ENCODE data around the gene ZFHX2. TPM values are rescaled to one million over a fixed set of nuclear protein-coding genes. Genes with fewer than 3 reads are reported as not detected.

ZFHX2 gene
- total and polyA plus RNA-seq, 5 experiments from 2014 or later = 0.02 to 1.0 (median 0.23) TPM

DNA sequence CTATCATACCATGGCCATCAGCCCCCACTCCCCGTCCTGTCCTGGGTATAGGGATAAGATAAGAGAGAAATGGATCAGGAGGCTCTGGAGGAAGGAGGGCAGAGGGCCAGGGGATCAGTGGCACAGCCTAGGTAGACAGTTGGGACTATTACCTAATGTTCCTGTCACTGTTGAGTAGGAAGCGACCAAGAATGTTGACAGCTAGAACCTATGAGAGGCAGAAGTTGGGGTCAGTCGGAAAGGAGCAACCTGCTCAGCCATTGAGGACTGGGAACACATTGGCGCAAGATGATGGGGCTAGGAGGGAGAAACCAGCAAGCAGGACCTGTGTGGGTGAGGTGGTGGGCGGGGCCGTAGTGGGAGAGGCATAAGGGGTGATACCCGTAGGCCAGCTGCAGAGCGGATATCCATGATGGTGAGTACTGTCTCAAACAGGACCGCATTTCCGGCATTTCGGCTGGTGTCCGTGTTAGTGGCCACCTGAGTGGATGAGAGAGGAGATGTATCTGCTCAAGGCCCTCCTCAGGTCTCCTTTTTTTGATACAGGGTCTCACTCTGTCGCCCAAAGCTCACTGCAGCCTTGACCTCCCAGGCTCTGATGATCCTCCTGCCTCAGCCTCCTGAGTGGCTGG, 12.7 kb upstream of the ZFHX2 start:
- POLR2A ChIA-PET = no interaction called here
- peaks cover 24 to 62% (median 48%) of the 10 kb centered on the region in 4 donors for H3K4me1 Mint-ChIP-seq
- peaks cover 0 to 1% (median 0%) of the 10 kb centered on the region in 9 donors for H3K9me3 Mint-ChIP-seq
- H3K4me3 Mint-ChIP-seq = peak overlapping the region in 3 of 10 donors; percentile 40 to 69 (median 57)
- ATAC-seq (no peak), DNase-seq (no peak)
- no peaks in the 10 kb centered on the region for H3K27me3 Mint-ChIP-seq
- peaks cover 0 to 48% (median 8%) of the 10 kb centered on the region in 3 donors for H3K36me3 Mint-ChIP-seq
- peak overlapping the region in 6 of 10 donors; percentile 37 to 70 (median 64) for H3K27ac Mint-ChIP-seq

GRCh38 chr14:23563473-23564180, 12.1 kb upstream of the ZFHX2 start:
- H3K27ac Mint-ChIP-seq = peak overlapping the region in 4 of 10 donors; percentile 35 to 83 (median 75)
- H3K4me1 Mint-ChIP-seq = peaks cover 20 to 62% (median 44%) of the 10 kb centered on the region in 4 donors
- DNase-seq (no peak), ATAC-seq (no peak)
- H3K4me3 Mint-ChIP-seq = peak overlapping the region in 1 of 10 donors; percentile 69
- POLR2A ChIA-PET = no interaction called here
- peaks cover 0 to 1% (median 0%) of the 10 kb centered on the region in 9 donors for H3K9me3 Mint-ChIP-seq
- no peaks in the 10 kb centered on the region for H3K27me3 Mint-ChIP-seq
- peaks cover 0 to 53% (median 8%) of the 10 kb centered on the region in 3 donors for H3K36me3 Mint-ChIP-seq

DNA sequence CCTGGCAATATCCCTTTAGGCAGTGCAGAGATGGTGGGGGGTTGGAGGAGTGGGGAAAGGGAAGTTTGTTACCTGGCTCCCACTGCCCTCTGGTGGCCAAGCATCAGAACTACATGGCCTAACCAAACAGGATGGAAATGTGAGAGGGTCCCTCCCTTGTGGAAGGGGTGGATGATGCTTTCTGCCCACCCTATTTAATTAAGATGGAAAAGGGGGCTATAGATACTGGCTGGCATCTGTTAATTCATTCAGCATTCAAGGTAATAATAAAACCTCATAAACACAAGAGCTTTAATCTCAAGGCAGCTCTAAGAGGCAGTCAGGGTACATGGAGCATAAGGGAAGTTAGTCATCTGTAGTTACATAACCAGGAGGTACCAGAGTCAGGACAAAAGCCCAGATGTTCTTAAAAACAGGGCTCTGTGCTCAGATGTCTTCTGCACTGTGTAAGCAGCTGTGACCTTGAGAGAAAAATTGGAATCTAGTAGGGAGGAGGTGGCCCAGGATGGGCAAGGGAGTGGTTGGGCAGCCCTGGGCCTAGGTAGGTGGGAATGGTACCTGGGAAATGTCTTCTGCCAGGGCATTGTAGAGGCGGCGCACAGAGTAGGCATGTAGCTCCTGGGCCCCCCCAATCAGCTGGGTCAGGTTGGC, 11.4 kb upstream of the ZFHX2 start:
- Mint-ChIP-seq H3K27me3 (no peaks in the 10 kb centered on the region), H3K36me3 (peaks cover 0 to 53% (median 8%) of the 10 kb centered on the region in 3 donors), H3K4me3 (peak overlapping the region in 1 of 10 donors; percentile 38), H3K4me1 (peaks cover 19 to 62% (median 41%) of the 10 kb centered on the region in 4 donors), H3K9me3 (peaks cover 0 to 1% (median 0%) of the 10 kb centered on the region in 9 donors), H3K27ac (peak overlapping the region in 9 of 10 donors; percentile 51 to 83 (median 68))
- DNase-seq = peak; percentile 38 to 77 (median 56)
- POLR2A ChIA-PET = no interaction called here
- ATAC-seq = no peak

- Mint-ChIP-seq H3K9me3 (no peaks in the 10 kb centered on the region), H3K27ac (peak overlapping the region in 7 of 10 donors; percentile 22 to 83 (median 50)), H3K27me3 (no peaks in the 10 kb centered on the region), H3K36me3 (peaks cover 0 to 53% (median 8%) of the 10 kb centered on the region in 3 donors), H3K4me1 (peaks cover 22 to 62% (median 40%) of the 10 kb centered on the region in 4 donors), H3K4me3 (no peak overlapping the region)
- ATAC-seq = no peak
- no peak for DNase-seq
- POLR2A ChIA-PET = interaction anchor here (1.2 kb wide), 1 partner anchor 261 kb away, joined by 4 read pairs; no protein-coding TSS in a partner anchor
Observed at GRCh38 chr14:23561873-23562821, 10.6 kb upstream of the ZFHX2 start.

- H3K4me1 Mint-ChIP-seq = peaks cover 24 to 60% (median 41%) of the 10 kb centered on the region in 4 donors
Observed at GRCh38 chr14:23561259-23561658, 9.7 kb upstream of the ZFHX2 start.

DNA sequence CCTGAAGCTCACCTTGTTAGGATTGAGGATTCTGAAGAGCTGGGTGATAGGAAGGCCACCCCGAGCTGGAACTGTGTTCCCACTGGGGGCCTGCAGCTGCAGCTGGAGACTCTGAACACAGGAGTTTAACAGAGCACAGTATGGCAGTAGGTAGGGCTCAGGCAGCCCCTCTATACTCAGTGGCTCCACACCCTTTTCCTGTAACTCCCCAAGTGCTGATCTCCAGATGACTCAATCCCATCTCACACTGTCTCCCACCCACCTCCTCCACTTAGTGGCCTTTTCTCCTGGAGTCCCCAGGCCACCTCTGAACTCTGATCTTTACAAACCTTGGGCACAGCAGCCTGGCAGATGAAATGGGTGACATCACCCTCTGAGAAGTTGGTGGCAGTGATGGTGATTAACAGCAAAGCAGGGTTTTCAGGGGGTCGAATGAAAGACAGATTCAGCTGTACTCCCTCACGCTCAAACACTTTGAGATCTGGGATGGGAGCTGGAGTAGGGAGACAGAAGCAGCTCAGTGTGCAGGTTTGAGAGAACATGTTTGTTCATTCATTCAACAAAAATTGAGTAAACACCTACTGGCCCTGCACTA, 8.5 kb upstream of the ZFHX2 start:
- Mint-ChIP-seq H3K4me3 (no peak overlapping the region), H3K4me1 (peaks cover 24 to 71% (median 39%) of the 10 kb centered on the region in 4 donors), H3K36me3 (peaks cover 0 to 52% (median 8%) of the 10 kb centered on the region in 3 donors), H3K27me3 (no peaks in the 10 kb centered on the region), H3K9me3 (no peaks in the 10 kb centered on the region), H3K27ac (peak overlapping the region in 4 of 10 donors; percentile 27 to 69 (median 46))
- DNase-seq (no peak), ATAC-seq (no peak)
- POLR2A ChIA-PET = interaction anchor here (0.8 to 1.1 kb wide), 4 partner anchors 9 to 39 kb away, joined by 3 to 5 read pairs (median 3); no protein-coding TSS in a partner anchor

More at GRCh38 chr14:23561259-23561658, 9.7 kb upstream of the ZFHX2 start:
- H3K27ac Mint-ChIP-seq = peak overlapping the region in 4 of 10 donors; percentile 12 to 79 (median 48)
- ATAC-seq (no peak), DNase-seq (no peak)
- H3K36me3 Mint-ChIP-seq = peaks cover 0 to 53% (median 8%) of the 10 kb centered on the region in 3 donors
- POLR2A ChIA-PET = interaction anchor here (1.2 kb wide), 1 partner anchor 260 kb away, joined by 4 read pairs; no protein-coding TSS in a partner anchor
- no peaks in the 10 kb centered on the region for H3K27me3 Mint-ChIP-seq
- no peaks in the 10 kb centered on the region for H3K9me3 Mint-ChIP-seq
- no peak overlapping the region for H3K4me3 Mint-ChIP-seq

GRCh38 chr14:23559010-23559925, 7.7 kb upstream of the ZFHX2 start:
- Mint-ChIP-seq H3K27me3 (no peaks in the 10 kb centered on the region), H3K9me3 (no peaks in the 10 kb centered on the region), H3K36me3 (peaks cover 0 to 44% (median 8%) of the 10 kb centered on the region in 3 donors), H3K27ac (peak overlapping the region in 7 of 10 donors; percentile 11 to 77 (median 61)), H3K4me3 (peak overlapping the region in 1 of 10 donors; percentile 14), H3K4me1 (peaks cover 19 to 71% (median 36%) of the 10 kb centered on the region in 4 donors)
- ATAC-seq = no peak
- POLR2A ChIA-PET = interaction anchor here (0.9 to 4.9 kb wide), 4 partner anchors 8 to 238 kb away, joined by 3 to 30 read pairs (median 4); partner anchors contain the start of genes AP1G2 and PABPN1
- DNase-seq = peak; percentile 50 to 78 (median 62)

GRCh38 chr14:23558346-23559009, 6.9 kb upstream of the ZFHX2 start:
- peak overlapping the region in 5 of 10 donors; percentile 16 to 89 (median 79) for H3K27ac Mint-ChIP-seq
- H3K36me3 Mint-ChIP-seq = peaks cover 0 to 40% (median 8%) of the 10 kb centered on the region in 3 donors
- DNase-seq (no peak), ATAC-seq (no peak)
- no peaks in the 10 kb centered on the region for H3K9me3 Mint-ChIP-seq
- peaks cover 15 to 71% (median 35%) of the 10 kb centered on the region in 4 donors for H3K4me1 Mint-ChIP-seq
- POLR2A ChIA-PET = interaction anchor here (1.0 to 4.9 kb wide), 3 partner anchors 8 to 237 kb away, joined by 3 to 30 read pairs (median 4); partner anchors contain the start of genes AP1G2 and PABPN1
- no peaks in the 10 kb centered on the region for H3K27me3 Mint-ChIP-seq
- H3K4me3 Mint-ChIP-seq = peak overlapping the region in 5 of 10 donors; percentile 18 to 70 (median 61)

DNA sequence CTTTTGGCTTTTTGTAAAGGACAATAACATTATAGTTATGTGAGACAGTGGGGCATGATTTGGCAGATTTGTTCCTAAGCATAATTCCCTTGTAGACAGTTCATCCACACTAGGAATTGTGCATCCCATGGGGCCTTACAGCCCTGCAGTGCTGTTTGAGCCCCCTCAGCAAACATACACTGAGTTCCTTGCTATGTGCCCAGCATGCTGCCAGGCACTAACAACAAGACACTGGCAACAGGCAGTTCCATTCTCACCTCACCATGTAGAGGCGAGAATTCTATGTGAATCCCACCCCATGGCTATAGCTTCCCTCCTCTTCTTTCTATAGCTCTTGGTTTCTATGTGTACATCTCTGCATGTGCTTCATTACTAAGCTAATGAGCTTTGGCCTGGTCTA, 6.4 kb upstream of the ZFHX2 start:
- POLR2A ChIA-PET = interaction anchor here (1.3 to 4.9 kb wide), 3 partner anchors 9 to 237 kb away, joined by 4 to 30 read pairs (median 4); partner anchors contain the start of genes AP1G2 and PABPN1
- H3K4me1 Mint-ChIP-seq = peaks cover 13 to 66% (median 33%) of the 10 kb centered on the region in 4 donors
- no peak for DNase-seq
- H3K27me3 Mint-ChIP-seq = no peaks in the 10 kb centered on the region
- H3K4me3 Mint-ChIP-seq = peak overlapping the region in 7 of 10 donors; percentile 49 to 75 (median 70)
- peak overlapping the region; percentile 27 to 94 (median 83) for H3K27ac Mint-ChIP-seq
- peaks cover 0 to 37% (median 8%) of the 10 kb centered on the region in 3 donors for H3K36me3 Mint-ChIP-seq
- no peak for ATAC-seq
- H3K9me3 Mint-ChIP-seq = no peaks in the 10 kb centered on the region

- DNase-seq (no peak), ATAC-seq (no peak)
- POLR2A ChIA-PET = interaction anchor here (1.3 to 4.9 kb wide), 2 partner anchors 9 to 15 kb away, joined by 4 to 30 read pairs; partner anchors contain the start of gene AP1G2
- Mint-ChIP-seq H3K27me3 (no peaks in the 10 kb centered on the region), H3K27ac (peak overlapping the region; percentile 27 to 94 (median 88)), H3K9me3 (no peaks in the 10 kb centered on the region), H3K4me1 (peaks cover 11 to 61% (median 30%) of the 10 kb centered on the region in 4 donors), H3K4me3 (peak overlapping the region; percentile 49 to 75 (median 66)), H3K36me3 (peaks cover 0 to 33% (median 8%) of the 10 kb centered on the region in 3 donors)
Observed at GRCh38 chr14:23557521-23557920, 6.0 kb upstream of the ZFHX2 start.
